HG02588 (cell line): Measurements from ENCODE around the gene DEPDC7.
"Not testable (repeated sequence)": the region's sequence is repeated elsewhere in the genome, so short reads cannot be mapped to it uniquely, and the experiment has no call there.

Experiments
- ATAC-seq: cut with Tn5 transposase; IDR thresholded peaks from one replicate; pipeline ENCODE4 v1.9.1; 2021; ENCODE audit warnings: mild to moderate bottlenecking, moderate library complexity; ENCODE audit not compliant: unreplicated experiment

Gene DEPDC7

DNA sequence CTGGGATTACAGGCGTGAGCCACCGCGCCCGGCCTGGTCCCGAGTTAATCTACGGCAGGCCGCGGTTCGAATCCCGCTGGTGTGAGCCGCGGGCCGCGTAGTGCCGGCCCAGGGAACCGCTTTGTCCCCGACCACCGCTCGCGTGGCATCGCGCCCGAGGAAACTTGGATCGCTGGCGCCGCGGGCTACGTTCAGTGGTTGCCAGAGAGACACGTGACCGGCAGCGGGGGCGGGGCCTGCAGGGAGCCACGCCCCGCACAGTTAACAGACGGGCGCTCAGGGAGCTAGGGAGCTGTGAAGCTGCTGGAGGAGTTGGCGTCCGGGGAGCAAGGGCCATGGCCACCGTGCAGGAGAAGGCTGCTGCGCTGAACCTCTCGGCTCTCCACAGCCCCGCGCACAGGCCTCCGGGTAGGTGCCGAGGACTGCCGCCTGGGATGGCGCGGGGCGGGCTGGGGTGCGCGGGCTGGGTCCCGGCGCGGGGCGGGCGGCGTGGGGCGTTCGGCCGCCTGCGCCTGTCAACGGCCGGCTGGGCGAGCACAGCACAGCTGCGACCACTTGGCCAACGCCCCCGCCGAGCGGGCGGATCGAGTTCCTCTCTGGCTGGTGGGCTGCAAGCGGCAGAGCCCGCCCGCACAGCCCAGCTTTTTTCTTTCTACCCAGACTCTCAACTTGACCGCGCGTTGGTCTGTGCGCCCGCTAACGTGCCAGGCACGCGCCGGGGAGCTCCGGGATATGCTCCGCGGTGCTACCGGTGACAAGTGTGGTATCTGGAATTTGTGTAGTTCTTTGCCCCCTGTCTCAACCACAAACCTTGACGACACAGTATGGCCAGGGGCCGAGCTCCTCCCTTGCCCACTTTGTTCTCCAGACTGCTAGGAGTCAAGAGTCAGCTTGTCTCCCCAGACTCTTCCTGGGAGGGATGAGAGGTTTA lies at the start of gene DEPDC7:
Gene DEPDC7, plus strand, starts transcription at position 258 of the 931 bp plus-strand sequence. Its CDS starts 78 bp downstream, at position 336.
- peak; percentile 80 for ATAC-seq

- ATAC-seq = no peak
Measured at GRCh38 chr11:32968541-32968940, 47.1 kb upstream of the DEPDC7 start.

DNA sequence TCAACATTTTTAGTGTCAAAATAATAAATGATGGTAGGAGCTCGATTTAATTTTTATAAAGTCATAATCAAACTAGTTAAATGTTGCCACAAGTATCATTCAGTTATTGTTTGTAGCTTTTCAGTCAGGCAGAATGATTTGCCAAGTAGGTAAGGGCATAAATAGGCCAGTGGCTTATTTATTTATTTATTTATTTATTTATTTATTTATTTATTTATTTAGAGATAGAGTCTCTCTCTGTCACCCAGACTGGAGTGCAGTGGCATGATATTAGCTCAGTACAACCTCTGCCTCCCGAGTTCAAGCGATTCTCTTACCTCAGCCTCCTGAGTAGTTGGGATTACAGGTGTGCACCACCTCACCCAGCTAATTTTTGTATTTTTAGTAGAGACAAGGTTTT lies 43.4 kb upstream of the DEPDC7 start:
- ATAC-seq = not testable (repeated sequence)

- no peak for ATAC-seq
Measured at GRCh38 chr11:32972781-32973180, 42.9 kb upstream of the DEPDC7 start.

GRCh38 chr11:32982626-32983025 lies 33.1 kb upstream of the DEPDC7 start:
- no peak for ATAC-seq

GRCh38 chr11:32983506-32983905 lies 32.2 kb upstream of the DEPDC7 start:
- no peak for ATAC-seq

GRCh38 chr11:32985600-32985999 lies 30.1 kb upstream of the DEPDC7 start:
- no peak for ATAC-seq

GRCh38 chr11:32987851-32988250 lies 27.8 kb upstream of the DEPDC7 start:
- ATAC-seq = no peak

DNA sequence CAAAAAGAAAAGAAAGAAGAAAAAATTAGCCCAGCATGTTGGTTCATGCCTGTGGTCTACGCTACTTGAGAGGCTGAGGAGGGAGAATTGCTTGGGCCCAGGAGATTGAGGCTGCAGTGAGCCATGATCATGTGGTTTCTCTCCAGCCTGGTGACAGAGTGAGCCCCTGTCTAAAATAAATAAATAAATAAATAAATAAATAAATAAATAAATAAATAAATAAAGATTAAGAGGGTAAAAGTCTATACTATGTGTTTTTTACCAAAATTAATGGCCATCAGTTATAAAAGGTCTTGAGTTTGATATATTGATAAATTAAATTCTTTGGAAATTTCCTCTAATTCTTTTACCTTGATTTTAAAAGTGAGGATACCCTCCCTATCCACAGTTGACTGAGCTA lies 25.2 kb upstream of the DEPDC7 start:
- ATAC-seq = no peak

GRCh38 chr11:32991427-32991826 lies 24.3 kb upstream of the DEPDC7 start:
- ATAC-seq = no peak

DNA sequence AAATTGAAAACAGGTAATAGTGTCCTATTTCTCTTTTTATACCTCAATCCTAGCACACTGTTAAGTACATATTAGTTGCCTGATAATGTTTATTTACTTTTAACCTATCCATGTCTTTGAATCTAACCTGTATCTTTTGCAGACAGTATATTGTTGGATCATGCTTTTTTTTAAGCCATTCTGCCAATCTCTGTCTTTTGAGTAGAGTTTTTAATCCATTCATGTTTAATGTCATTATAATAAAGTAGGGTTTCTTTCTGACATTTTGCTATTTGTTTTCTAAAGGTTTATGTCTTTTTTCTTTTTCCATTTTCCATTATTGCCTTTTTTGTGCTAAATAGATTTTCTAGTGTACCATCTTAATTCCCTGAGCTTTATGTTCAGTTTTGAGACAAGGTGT lies 23.8 kb upstream of the DEPDC7 start:
- no peak for ATAC-seq

DNA sequence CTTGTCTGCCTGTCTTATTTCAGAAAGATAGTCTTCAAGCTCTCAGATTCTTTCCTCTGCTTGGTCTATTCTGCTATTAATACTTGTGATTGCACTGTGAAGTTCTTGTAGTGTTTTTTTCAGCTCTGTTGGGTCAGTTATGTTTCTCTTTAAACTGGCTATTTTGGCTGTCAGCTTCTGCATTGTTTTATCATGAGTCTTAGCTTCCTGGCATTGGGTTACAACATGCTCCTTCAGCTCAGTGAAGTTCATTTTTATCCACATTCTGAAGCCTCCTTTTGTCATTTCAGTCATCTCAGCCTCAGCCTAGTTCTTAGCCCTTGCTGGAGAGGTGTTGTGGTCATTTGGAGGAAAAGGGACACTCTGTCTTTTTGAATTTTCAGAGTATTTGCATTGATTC lies 15.5 kb upstream of the DEPDC7 start:
- no peak for ATAC-seq

GRCh38 chr11:33001281-33001680 lies 14.4 kb upstream of the DEPDC7 start:
- ATAC-seq = no peak

DNA sequence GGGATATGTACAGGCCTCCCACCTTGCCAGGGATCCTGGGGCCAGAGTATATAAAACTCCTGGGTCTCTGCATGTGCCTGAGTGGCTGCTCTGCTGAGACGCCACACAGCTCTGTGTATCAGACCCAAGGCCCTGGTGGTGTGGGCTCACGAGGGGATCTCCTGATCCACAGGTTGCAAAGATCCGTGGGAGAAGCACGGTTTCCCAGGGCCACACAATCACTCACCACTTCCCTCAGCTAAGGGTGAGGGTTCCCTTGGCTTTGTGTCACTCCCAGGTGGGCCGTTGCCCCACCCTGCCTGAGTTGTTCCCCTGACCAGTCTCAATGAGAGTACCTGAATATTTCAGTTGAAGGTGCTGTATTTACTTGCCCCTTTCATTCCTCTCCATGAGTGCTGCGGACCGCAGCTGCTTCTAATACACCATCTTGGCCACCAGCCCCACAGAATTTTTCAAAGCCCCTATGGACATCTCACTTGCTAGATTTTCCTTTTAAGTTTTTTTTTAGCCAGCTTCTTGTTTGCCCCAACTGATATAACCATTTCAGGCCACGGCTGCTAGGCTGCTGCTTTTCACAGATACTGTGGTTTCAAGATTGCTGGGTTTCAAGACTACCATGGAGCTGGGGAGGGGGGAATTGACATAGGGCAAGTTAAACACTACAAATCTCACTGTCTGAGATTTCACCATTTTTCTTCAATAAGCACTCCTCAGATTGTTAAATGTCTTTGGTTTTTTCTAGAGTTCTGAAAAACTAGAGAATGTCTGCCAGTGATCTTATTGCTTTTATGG lies 13.7 kb upstream of the DEPDC7 start:
- no peak for ATAC-seq

- no peak for ATAC-seq
Measured at GRCh38 chr11:33005175-33005574, 10.5 kb upstream of the DEPDC7 start.

DNA sequence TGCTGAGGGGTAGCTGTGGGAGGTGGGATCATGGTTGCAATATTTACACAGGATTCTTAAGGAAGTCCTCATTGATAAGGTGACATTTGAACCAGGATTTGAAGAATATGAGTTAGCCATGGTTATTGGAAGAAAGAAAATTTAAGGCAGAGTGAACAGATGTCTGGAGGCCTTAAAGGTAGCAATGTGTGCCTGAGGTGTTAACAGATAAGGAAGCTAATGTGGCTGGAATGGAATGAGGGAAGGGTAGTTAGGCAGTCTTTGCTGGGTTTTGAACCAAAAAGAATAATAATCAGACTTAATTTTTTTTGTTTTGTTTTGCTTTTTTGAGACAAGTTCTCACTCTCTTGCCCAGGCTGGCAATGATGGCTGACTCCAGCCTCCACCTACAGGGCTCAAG lies 9.7 kb upstream of the DEPDC7 start:
- no peak for ATAC-seq

DNA sequence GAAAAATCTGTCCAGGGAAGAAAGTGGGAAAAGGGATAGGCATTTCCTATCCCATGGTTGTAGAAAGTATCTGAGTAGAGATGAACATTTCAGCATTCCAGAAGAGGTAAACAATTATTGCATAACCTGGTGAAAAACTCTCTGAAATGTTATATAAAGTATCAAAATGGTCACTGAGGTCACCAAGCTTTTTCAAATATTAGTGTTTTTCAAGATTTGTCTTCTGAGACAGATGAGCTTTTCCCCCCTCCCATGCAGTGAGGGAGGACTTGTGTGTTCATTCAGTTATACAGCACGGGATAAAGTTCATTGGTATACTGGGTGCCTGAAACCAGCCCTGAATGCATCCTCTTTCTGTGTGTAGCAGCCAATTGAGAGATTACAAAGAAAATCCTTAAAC lies 1.9 kb upstream of the DEPDC7 start:
- no peak for ATAC-seq

DNA sequence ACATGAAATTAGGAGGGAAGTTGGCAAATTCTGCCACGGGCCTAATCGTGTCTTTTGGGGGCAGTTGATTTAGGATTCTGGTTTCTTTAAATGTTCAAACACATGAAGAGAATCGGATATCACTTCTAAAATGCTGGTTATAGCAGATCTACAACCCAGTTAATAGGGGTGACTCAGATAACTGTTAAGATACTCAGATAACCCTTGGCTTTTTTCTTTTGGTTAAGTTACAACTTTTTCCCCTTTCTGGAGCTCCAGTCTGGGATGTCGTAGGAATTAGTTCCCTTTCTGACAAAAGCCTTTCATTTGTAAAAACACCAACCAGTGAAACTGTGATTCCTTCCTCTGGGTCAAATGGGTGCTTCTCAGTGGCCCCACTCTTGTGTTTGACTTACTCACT lies 976 bp downstream of the DEPDC7 start:
- no peak for ATAC-seq

DNA sequence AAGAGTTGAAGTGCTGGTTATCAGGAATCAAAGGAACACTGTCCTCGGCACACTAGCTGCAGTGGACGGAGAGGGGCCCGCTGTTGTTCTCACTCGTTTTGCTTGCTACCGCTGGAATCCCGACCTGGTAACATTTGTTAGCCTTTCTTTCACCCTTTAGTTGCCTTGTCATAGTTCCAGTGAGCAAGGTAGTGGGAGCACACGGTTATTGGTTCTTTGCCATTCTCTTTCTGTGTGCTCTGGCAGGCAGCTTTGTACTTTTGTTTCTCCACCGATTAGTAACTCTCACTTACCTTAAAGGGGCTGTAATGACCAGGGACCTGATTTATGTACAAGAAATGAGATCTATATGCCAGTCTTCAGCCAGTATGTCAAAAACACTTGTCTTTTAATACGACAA lies 1.8 kb downstream of the DEPDC7 start:
- ATAC-seq = no peak

DNA sequence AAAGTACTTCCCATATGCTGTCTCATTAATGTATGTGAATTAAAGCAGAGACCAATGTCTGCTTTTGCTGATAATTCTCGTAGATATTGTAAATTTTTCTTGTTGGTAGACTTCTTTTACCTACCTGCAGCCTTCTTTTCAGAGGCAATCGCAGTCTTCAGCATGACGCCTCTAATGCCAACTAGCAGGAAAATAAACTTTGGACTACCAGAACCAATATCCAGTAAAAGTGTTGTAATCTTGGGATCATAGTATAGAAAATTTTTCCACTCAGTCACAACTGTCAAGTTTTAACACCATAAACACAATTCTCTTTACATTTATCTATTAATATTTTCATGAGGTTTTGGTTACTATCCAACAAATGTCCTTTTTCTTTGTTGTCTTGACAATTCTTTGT lies 2.3 kb downstream of the DEPDC7 start:
- ATAC-seq = no peak

GRCh38 chr11:33018840-33019239 lies 3.2 kb downstream of the DEPDC7 start:
- ATAC-seq = no peak

DNA sequence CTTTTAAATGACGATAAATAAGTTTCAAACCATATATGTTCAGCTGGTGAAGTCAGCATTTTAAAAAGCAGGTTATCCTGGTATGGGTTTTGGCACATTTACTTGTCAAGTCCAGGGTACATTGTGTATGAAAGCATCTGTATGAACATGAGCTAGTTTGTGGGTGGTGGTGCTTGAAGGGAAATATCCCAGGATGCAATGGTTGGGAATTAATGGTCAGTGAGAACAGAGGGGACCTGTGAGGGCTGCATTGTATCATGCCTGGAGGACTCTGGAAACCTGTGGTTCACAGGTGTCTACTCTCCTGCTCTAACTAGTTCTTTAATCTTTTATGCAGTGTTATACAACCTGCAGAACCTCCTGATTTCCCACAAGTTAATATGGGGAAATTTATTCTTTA lies 5.8 kb downstream of the DEPDC7 start:
- no peak for ATAC-seq
